Esophagus squamous epithelium (tissue), 4 donors: ENCODE results near the gene GPR18.

ENCODE experiments used
- CTCF ChIP-seq, 6 experiments: fragments of 450-650 bp in 4 of 6; fragments of 200-600 bp in 2 of 6; sonication (generic) in 2 of 6; IDR thresholded peaks; one replicate each; pipeline ENCODE4 v1.5.1; 2016 to 2019; ENCODE audit warnings: antibody characterized with exemption in 6 of 6, mild to moderate bottlenecking in 4 of 6, moderate library complexity in 4 of 6
- POLR2A ChIP-seq, 4 donors: fragments of 450-650 bp; IDR thresholded peaks; one replicate each; pipeline ENCODE4 v1.6.1; 2017; ENCODE audit warnings: antibody characterized with exemption in 4 of 4, mild to moderate bottlenecking in 4 of 4, moderate library complexity in 3 of 4

GRCh38 chr13:99265162-99265800 is 7.1 kb upstream of the GPR18 start:
- TF ChIP-seq CTCF (IDR thresholded peaks at IDR 0.05), result no peak
- no peak for TF ChIP-seq POLR2A (IDR thresholded peaks at IDR 0.05)
